ENCODE measurements around the gene LRRC14B. TPM values are rescaled to one million over a fixed set of nuclear protein-coding genes. Genes with fewer than 3 reads are reported as not detected.

LRRC14B gene
- total RNA-seq, 1 experiment from 2014 or later, result 0.82 TPM

DNA sequence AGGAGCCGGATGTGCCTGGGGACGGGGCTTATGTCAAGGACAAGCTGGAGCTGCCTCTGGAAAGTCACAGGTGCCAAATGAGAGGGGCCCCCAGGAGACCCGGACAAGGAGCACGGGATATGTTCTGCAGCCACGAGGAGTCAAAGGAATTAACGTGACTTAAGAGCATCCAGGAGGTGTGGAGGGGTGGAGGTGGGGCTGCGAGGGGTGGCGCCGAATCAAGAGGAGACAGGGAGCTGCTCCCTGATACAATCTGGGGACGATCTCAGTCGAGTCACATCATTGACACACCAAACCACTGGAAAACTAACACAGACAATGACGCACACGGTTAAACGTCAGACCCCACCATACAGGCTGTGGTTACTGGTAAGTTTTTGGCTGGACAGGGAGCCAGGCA, 16.3 kb downstream of the LRRC14B start:
- POLR2A ChIA-PET, result no interaction called here
- CTCF ChIA-PET, result no interaction called here
- no TSS peak for BruUV-seq (replicated peaks)
- H3K36me3 ChIP-seq (ENCODE audit: control insufficient read depth, insufficient read depth, low read length), result no peaks in the 10 kb centered on the region
- H3K9me3 ChIP-seq (ENCODE audit: control insufficient read depth, insufficient read depth, low read depth, low read length), result no peaks in the 10 kb centered on the region
- in situ Hi-C loops (cut with HindIII; ENCODE audit: low pct_unique_long_range_greater_than_20kb, low sequenced_read_pairs), result no loop called here
- DNase-seq (ENCODE audit: low read depth, low spot score) (no peak), ATAC-seq (no peak)
- intact Hi-C loops (cut with micrococcal nuclease; ENCODE audit: unreplicated experiment), result no loop called here
- H3K27ac ChIP-seq (ENCODE audit: low read length), result no peak overlapping the region
- TF ChIP-seq TCF7L2 (IDR thresholded peaks at IDR 0.05; ENCODE audit: low read depth, low read length), result no peak
- no peak for TF ChIP-seq POLR2AphosphoS5 (IDR thresholded peaks at IDR 0.05; ENCODE audit: low read depth, low read length)
- TF ChIP-seq, protein P1, sequence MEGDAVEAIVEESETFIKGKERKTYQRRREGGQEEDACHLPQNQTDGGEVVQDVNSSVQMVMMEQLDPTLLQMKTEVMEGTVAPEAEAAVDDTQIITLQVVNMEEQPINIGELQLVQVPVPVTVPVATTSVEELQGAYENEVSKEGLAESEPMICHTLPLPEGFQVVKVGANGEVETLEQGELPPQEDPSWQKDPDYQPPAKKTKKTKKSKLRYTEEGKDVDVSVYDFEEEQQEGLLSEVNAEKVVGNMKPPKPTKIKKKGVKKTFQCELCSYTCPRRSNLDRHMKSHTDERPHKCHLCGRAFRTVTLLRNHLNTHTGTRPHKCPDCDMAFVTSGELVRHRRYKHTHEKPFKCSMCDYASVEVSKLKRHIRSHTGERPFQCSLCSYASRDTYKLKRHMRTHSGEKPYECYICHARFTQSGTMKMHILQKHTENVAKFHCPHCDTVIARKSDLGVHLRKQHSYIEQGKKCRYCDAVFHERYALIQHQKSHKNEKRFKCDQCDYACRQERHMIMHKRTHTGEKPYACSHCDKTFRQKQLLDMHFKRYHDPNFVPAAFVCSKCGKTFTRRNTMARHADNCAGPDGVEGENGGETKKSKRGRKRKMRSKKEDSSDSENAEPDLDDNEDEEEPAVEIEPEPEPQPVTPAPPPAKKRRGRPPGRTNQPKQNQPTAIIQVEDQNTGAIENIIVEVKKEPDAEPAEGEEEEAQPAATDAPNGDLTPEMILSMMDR (IDR thresholded peaks at IDR 0.05), result no peak
- TF ChIP-seq, protein P2, sequence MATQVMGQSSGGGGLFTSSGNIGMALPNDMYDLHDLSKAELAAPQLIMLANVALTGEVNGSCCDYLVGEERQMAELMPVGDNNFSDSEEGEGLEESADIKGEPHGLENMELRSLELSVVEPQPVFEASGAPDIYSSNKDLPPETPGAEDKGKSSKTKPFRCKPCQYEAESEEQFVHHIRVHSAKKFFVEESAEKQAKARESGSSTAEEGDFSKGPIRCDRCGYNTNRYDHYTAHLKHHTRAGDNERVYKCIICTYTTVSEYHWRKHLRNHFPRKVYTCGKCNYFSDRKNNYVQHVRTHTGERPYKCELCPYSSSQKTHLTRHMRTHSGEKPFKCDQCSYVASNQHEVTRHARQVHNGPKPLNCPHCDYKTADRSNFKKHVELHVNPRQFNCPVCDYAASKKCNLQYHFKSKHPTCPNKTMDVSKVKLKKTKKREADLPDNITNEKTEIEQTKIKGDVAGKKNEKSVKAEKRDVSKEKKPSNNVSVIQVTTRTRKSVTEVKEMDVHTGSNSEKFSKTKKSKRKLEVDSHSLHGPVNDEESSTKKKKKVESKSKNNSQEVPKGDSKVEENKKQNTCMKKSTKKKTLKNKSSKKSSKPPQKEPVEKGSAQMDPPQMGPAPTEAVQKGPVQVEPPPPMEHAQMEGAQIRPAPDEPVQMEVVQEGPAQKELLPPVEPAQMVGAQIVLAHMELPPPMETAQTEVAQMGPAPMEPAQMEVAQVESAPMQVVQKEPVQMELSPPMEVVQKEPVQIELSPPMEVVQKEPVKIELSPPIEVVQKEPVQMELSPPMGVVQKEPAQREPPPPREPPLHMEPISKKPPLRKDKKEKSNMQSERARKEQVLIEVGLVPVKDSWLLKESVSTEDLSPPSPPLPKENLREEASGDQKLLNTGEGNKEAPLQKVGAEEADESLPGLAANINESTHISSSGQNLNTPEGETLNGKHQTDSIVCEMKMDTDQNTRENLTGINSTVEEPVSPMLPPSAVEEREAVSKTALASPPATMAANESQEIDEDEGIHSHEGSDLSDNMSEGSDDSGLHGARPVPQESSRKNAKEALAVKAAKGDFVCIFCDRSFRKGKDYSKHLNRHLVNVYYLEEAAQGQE (IDR thresholded peaks at IDR 0.05; ENCODE audit: insufficient read depth in 1 of 2, low read depth in 2 of 2, low read length in 1 of 2), result no peak
- peaks cover 27% of the 10 kb centered on the region for H3K4me1 ChIP-seq (ENCODE audit: control insufficient read depth, insufficient read depth, low read length)
- no peaks in the 10 kb centered on the region for H3K27me3 ChIP-seq (ENCODE audit: control insufficient read depth, insufficient read depth, low read length)
- H3K4me3 ChIP-seq (ENCODE audit: low read depth in 2 of 2, low read length in 2 of 2), result no peak overlapping the region

DNA sequence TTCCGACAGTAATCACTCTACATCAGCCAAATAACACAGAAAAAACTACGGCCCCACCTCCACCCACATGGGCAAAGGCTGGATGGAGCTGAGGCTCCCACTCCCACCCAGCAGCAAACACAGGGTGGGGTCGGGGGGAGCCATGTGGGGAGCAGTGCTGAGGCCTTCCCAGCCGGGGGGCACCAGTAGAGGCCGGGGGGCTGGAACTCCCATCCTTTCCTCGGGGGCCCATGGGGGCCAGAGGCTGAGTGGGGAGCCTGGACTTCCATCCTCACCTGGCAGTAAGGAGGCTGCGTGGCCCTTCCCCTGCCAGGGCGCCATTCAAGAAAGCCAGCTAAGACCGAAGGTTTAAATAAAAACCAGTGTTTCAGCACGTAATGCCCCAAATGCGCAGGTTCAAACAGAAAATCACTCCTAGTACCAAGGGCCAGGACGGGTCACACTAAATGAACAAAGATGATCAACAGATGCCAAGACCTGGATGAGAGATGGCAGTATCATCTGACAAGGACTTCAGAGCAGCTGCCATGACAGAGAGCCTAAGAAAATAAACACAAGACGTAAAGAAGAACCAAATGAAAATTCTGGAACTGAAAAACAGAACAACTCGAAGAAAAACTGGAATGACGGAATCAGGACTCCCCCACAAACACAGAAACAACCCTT, 17.3 kb downstream of the LRRC14B start:
- H3K36me3 ChIP-seq (ENCODE audit: control insufficient read depth, insufficient read depth, low read length), result no peaks in the 10 kb centered on the region; the same call in 1 of the 2 replicates
- H3K4me1 ChIP-seq (ENCODE audit: control insufficient read depth, insufficient read depth, low read length), result peaks cover 27% of the 10 kb centered on the region
- no peak overlapping the region for H3K27ac ChIP-seq (ENCODE audit: low read length)
- ATAC-seq (no peak), DNase-seq (ENCODE audit: low read depth, low spot score) (no peak)
- ChIA-PET CTCF (no interaction called here), POLR2A (no interaction called here)
- BruUV-seq (replicated peaks), result TSS peak; percentile 45
- H3K27me3 ChIP-seq (ENCODE audit: control insufficient read depth, insufficient read depth, low read length), result no peaks in the 10 kb centered on the region
- H3K4me3 ChIP-seq (ENCODE audit: low read depth in 2 of 2, low read length in 2 of 2), result no peak overlapping the region
- H3K9me3 ChIP-seq (ENCODE audit: control insufficient read depth, insufficient read depth, low read depth, low read length), result no peaks in the 10 kb centered on the region
- TF ChIP-seq SIN3A (IDR thresholded peaks at IDR 0.05; ENCODE audit: borderline replicate concordance, insufficient read depth, low read depth, low read length), result no peak
- TF ChIP-seq TCF7L2 (IDR thresholded peaks at IDR 0.05; ENCODE audit: low read depth, low read length), result no peak
- TF ChIP-seq POLR2AphosphoS5 (IDR thresholded peaks at IDR 0.05; ENCODE audit: low read depth, low read length), result no peak
- TF ChIP-seq, protein P1 (IDR thresholded peaks at IDR 0.05), result no peak
- TF ChIP-seq, protein P2 (IDR thresholded peaks at IDR 0.05; ENCODE audit: insufficient read depth in 1 of 2, low read depth in 2 of 2, low read length in 1 of 2), result no peak
- in situ Hi-C loops (cut with HindIII; ENCODE audit: low pct_unique_long_range_greater_than_20kb, low sequenced_read_pairs), result no loop called here
- intact Hi-C loops (cut with micrococcal nuclease; ENCODE audit: unreplicated experiment), result no loop called here
